HL-60 (cell line): ENCODE measurements around the gene CRMP1.

Experiments used
- GABPA ChIP-seq: IDR thresholded peaks from 2 replicates; pipeline ENCODE4 v1.6.1; 2012; ENCODE audit warnings: low read depth
- TF ChIP-seq, protein P1 (sequence below): IDR thresholded peaks from one replicate; pipeline ENCODE4 v1.5.1; 2011; ENCODE audit warnings: low read length, control low read depth, inconsistent platforms; ENCODE audit not compliant: insufficient read depth

DNA sequence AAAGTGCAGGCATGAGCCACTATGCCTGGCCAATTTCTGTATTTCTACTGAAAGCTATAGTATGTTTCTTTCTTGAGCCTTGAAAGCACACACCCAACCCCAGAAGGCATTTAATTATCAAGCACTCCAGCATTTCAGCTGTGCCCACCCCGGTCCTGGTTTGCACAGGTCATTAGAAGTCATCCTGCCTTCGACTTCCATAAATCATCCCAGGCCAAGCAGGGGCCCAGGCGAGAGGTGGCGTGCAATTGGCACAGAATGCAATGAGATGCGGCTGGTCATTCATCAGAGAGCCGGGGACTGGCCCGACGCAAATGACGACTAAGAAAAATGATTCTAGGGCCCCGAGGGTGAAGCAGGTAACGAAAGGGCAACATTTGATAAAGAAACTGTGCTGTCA is 24.8 kb upstream of the CRMP1 start:
- TF ChIP-seq, protein P1, sequence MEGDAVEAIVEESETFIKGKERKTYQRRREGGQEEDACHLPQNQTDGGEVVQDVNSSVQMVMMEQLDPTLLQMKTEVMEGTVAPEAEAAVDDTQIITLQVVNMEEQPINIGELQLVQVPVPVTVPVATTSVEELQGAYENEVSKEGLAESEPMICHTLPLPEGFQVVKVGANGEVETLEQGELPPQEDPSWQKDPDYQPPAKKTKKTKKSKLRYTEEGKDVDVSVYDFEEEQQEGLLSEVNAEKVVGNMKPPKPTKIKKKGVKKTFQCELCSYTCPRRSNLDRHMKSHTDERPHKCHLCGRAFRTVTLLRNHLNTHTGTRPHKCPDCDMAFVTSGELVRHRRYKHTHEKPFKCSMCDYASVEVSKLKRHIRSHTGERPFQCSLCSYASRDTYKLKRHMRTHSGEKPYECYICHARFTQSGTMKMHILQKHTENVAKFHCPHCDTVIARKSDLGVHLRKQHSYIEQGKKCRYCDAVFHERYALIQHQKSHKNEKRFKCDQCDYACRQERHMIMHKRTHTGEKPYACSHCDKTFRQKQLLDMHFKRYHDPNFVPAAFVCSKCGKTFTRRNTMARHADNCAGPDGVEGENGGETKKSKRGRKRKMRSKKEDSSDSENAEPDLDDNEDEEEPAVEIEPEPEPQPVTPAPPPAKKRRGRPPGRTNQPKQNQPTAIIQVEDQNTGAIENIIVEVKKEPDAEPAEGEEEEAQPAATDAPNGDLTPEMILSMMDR = no peak
- no peak for TF ChIP-seq GABPA
